Epithelial cell of esophagus (primary cell): Measurements from ENCODE around the gene GSC.
"Not testable (repeated sequence)": the region's sequence is repeated elsewhere in the genome, so short reads cannot be mapped to it uniquely, and the experiment has no call there.

Experiments used
- DNase-seq: peaks from one replicate; pipeline ENCODE4 v3.0.0; 2010; ENCODE audit warnings: low read depth
- H3K4me3 ChIP-seq: 2 replicates; pipeline ENCODE4 v1.5.1; 2011; ENCODE audit warnings: mild to moderate bottlenecking, low read length, control low read depth
- CTCF ChIP-seq: IDR thresholded peaks from 2 replicates; pipeline ENCODE4 v1.5.1; 2011; ENCODE audit warnings: low read depth, mild to moderate bottlenecking, low read length, control low read depth, inconsistent platforms; ENCODE audit not compliant: insufficient read depth; ENCODE audit errors: missing control alignments

The GSC gene

GRCh38 chr14:94769391-94770250, at the start of gene GSC:
Gene GSC, minus strand, starts transcription at chr14:94770113. Its CDS starts 98 bp downstream, at chr14:94770015.
- DNase-seq, result peak; percentile 11
- H3K4me3 ChIP-seq, result no peak within 1 kb of the TSS
- no peak for TF ChIP-seq CTCF

GRCh38 chr14:94819531-94819930, 49.6 kb upstream of the GSC start:
- DNase-seq, result no peak
- TF ChIP-seq CTCF, result no peak
- no peak overlapping the region for H3K4me3 ChIP-seq

- H3K4me3 ChIP-seq, result no peak overlapping the region
- DNase-seq, result no peak
- TF ChIP-seq CTCF, result no peak
These were observed 46.2 kb upstream of the GSC start for GRCh38 chr14:94816113-94816512.

- no peak overlapping the region for H3K4me3 ChIP-seq
- TF ChIP-seq CTCF, result no peak
- no peak for DNase-seq
These were observed 35.9 kb upstream of the GSC start for GRCh38 chr14:94805680-94806288.

GRCh38 chr14:94801225-94801624, 31.3 kb upstream of the GSC start:
- no peak for DNase-seq
- TF ChIP-seq CTCF, result no peak
- no peak overlapping the region for H3K4me3 ChIP-seq

- not testable (repeated sequence) for H3K4me3 ChIP-seq, DNase-seq
These were observed 30.9 kb upstream of the GSC start for GRCh38 chr14:94800764-94801163.

GRCh38 chr14:94797887-94798286, 28.0 kb upstream of the GSC start:
- H3K4me3 ChIP-seq, result no peak overlapping the region
- no peak for DNase-seq
- TF ChIP-seq CTCF, result no peak
